Measurements from ENCODE around the gene TAS2R9.

DNA sequence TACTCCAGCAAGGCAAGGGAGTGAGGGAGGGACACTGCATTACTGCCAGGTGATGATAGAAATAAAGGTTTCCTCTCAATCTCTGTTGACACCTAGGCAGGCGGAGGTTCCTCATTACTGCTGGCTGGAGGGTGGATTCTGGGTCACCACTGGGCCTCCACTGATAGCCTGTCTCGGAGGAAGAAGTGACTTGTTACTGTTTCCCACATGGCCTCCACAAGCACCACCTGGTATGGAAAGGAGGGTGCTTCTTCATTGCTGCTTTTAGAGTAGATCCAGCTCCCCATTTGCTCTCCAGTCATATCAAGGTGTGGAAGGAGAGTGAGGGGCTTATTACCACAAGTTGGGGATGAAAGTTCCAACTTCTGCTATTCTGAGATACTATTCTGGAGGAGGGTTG lies 32.9 kb upstream of the TAS2R9 start:
- TF ChIP-seq POLR2A (IDR thresholded peaks at IDR 0.05; ENCODE audit: low read depth, low read length) (no peak), POLR2AphosphoS5 (IDR thresholded peaks at IDR 0.05; ENCODE audit: low read depth, low read length) (no peak), TAF1 (IDR thresholded peaks at IDR 0.05; ENCODE audit: borderline replicate concordance, low read depth, low read length) (no peak)

Data from GM12892 (cell line).